KMS-11 (cell line): Measurements from ENCODE around the gene AATK.

Experiments used
- H2AFZ ChIP-seq: fragments of 200-600 bp; sonication (generic); 2 replicates; pipeline ENCODE4 v1.6.1; 2016; ENCODE audit warnings: antibody characterized with exemption, mixed run types, low read depth
- H3K27ac ChIP-seq: fragments of 200-600 bp; sonication (generic); 2 replicates; pipeline ENCODE4 v1.6.1; 2016; ENCODE audit warnings: mild to moderate bottlenecking, mixed run types
- H3K27me3 ChIP-seq: fragments of 200-600 bp; sonication (generic); 2 replicates; pipeline ENCODE4 v1.6.1; 2017; ENCODE audit warnings: mild to moderate bottlenecking, low read depth, mixed run types, moderate library complexity; ENCODE audit not compliant: insufficient read depth
- H3K36me3 ChIP-seq: fragments of 200-600 bp; sonication (generic); 2 replicates; pipeline ENCODE4 v1.6.1; 2017; ENCODE audit warnings: mild to moderate bottlenecking, mixed run types; ENCODE audit not compliant: insufficient read depth
- H3K4me1 ChIP-seq: fragments of 200-600 bp; sonication (generic); 2 replicates; pipeline ENCODE4 v1.6.1; 2016; ENCODE audit warnings: mild to moderate bottlenecking, low read depth, mixed run types; ENCODE audit not compliant: poor library complexity, severe bottlenecking
- H3K4me2 ChIP-seq: fragments of 200-600 bp; sonication (generic); 2 replicates; pipeline ENCODE4 v1.7.0; 2016; ENCODE audit warnings: mild to moderate bottlenecking, mixed run types
- H3K4me3 ChIP-seq: fragments of 200-600 bp; sonication (generic); IDR thresholded peaks from 2 replicates; pipeline ENCODE4 v1.6.1; 2017; ENCODE audit warnings: low read depth, low read length, mixed read lengths; ENCODE audit not compliant: insufficient read depth
- H3K79me2 ChIP-seq: fragments of 200-600 bp; sonication (generic); 2 replicates; pipeline ENCODE4 v1.6.1; 2016; ENCODE audit warnings: low read depth, mixed run types; ENCODE audit not compliant: insufficient read depth
- H3K9ac ChIP-seq: fragments of 200-600 bp; sonication (generic); 2 replicates; pipeline ENCODE4 v1.6.1; 2016; ENCODE audit warnings: mild to moderate bottlenecking, mixed run types
- H4K20me1 ChIP-seq: fragments of 200-600 bp; sonication (generic); 2 replicates; pipeline ENCODE4 v1.6.1; 2016; ENCODE audit warnings: mild to moderate bottlenecking, mixed run types; ENCODE audit not compliant: insufficient read depth
- CTCF ChIP-seq: fragments of 200-600 bp; sonication (generic); conservative IDR thresholded peaks from 2 replicates; pipeline ENCODE4 v1.6.1; 2017; ENCODE audit warnings: low read depth, mild to moderate bottlenecking, antibody characterized with exemption, low read length, moderate library complexity, mixed read lengths

The AATK gene

GRCh38 chr17:81164371-81165245 lies 1.4 kb downstream of the AATK start:
- no peak overlapping the region for H3K27ac ChIP-seq
- no peak for TF ChIP-seq CTCF
- no peak overlapping the region for H3K4me3 ChIP-seq
- H3K9ac ChIP-seq: no peak overlapping the region
- H3K79me2 ChIP-seq: no peaks in the 10 kb centered on the region
- H2AFZ ChIP-seq: no peak overlapping the region
- H3K4me2 ChIP-seq: no peak overlapping the region
- no peaks in the 10 kb centered on the region for H3K36me3 ChIP-seq
- no peaks in the 10 kb centered on the region for H4K20me1 ChIP-seq
- H3K4me1 ChIP-seq: no peaks in the 10 kb centered on the region
- H3K27me3 ChIP-seq: peaks cover 87% of the 10 kb centered on the region

- Histone ChIP-seq H4K20me1 (no peaks in the 10 kb centered on the region), H3K79me2 (no peaks in the 10 kb centered on the region), H2AFZ (no peak overlapping the region), H3K9ac (no peak overlapping the region), H3K27ac (no peak overlapping the region), H3K4me1 (no peaks in the 10 kb centered on the region), H3K4me3 (no peak overlapping the region), H3K27me3 (peaks cover 88% of the 10 kb centered on the region), H3K36me3 (no peaks in the 10 kb centered on the region), H3K4me2 (no peak overlapping the region)
- TF ChIP-seq CTCF: no peak
Observed at GRCh38 chr17:81163703-81164370, 2.2 kb downstream of the AATK start.

- TF ChIP-seq CTCF: no peak
- peaks cover 88% of the 10 kb centered on the region for H3K27me3 ChIP-seq
- H3K9ac ChIP-seq: no peak overlapping the region
- H2AFZ ChIP-seq: no peak overlapping the region
- H3K36me3 ChIP-seq: no peaks in the 10 kb centered on the region
- no peak overlapping the region for H3K27ac ChIP-seq
- no peak overlapping the region for H3K4me2 ChIP-seq
- H3K79me2 ChIP-seq: no peaks in the 10 kb centered on the region
- H3K4me3 ChIP-seq: no peak overlapping the region
- no peaks in the 10 kb centered on the region for H3K4me1 ChIP-seq
- H4K20me1 ChIP-seq: no peaks in the 10 kb centered on the region
Observed at GRCh38 chr17:81163051-81163695, 2.8 kb downstream of the AATK start.

- Histone ChIP-seq H3K27me3 (peaks cover 88% of the 10 kb centered on the region), H3K27ac (no peak overlapping the region), H3K4me2 (no peak overlapping the region), H3K4me3 (no peak overlapping the region), H4K20me1 (no peaks in the 10 kb centered on the region), H2AFZ (no peak overlapping the region), H3K4me1 (no peaks in the 10 kb centered on the region), H3K79me2 (no peaks in the 10 kb centered on the region), H3K9ac (no peak overlapping the region), H3K36me3 (no peaks in the 10 kb centered on the region)
- TF ChIP-seq CTCF: no peak
Observed at GRCh38 chr17:81162491-81162890, 3.5 kb downstream of the AATK start.
